ENCODE data around the gene KRTAP4-9.

- TF ChIP-seq POLR2AphosphoS5 (IDR thresholded peaks at IDR 0.05; ENCODE audit: low read depth), result no peak
- TF ChIP-seq CTCF (IDR thresholded peaks at IDR 0.05; ENCODE audit: insufficient read depth, low read length), result no peak
- TF ChIP-seq, protein P1, sequence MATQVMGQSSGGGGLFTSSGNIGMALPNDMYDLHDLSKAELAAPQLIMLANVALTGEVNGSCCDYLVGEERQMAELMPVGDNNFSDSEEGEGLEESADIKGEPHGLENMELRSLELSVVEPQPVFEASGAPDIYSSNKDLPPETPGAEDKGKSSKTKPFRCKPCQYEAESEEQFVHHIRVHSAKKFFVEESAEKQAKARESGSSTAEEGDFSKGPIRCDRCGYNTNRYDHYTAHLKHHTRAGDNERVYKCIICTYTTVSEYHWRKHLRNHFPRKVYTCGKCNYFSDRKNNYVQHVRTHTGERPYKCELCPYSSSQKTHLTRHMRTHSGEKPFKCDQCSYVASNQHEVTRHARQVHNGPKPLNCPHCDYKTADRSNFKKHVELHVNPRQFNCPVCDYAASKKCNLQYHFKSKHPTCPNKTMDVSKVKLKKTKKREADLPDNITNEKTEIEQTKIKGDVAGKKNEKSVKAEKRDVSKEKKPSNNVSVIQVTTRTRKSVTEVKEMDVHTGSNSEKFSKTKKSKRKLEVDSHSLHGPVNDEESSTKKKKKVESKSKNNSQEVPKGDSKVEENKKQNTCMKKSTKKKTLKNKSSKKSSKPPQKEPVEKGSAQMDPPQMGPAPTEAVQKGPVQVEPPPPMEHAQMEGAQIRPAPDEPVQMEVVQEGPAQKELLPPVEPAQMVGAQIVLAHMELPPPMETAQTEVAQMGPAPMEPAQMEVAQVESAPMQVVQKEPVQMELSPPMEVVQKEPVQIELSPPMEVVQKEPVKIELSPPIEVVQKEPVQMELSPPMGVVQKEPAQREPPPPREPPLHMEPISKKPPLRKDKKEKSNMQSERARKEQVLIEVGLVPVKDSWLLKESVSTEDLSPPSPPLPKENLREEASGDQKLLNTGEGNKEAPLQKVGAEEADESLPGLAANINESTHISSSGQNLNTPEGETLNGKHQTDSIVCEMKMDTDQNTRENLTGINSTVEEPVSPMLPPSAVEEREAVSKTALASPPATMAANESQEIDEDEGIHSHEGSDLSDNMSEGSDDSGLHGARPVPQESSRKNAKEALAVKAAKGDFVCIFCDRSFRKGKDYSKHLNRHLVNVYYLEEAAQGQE (IDR thresholded peaks at IDR 0.05; ENCODE audit: insufficient replicate concordance, low read depth), result no peak
- TF ChIP-seq GABPA (IDR thresholded peaks at IDR 0.05; ENCODE audit: low read depth), result no peak
- no peak for TF ChIP-seq SPI1 (IDR thresholded peaks at IDR 0.05; ENCODE audit: borderline replicate concordance, low read depth)
These were observed 40.1 kb downstream of the KRTAP4-9 start for GRCh38 chr17:41145261-41145660.

All from HL-60 (cell line).